AG20443 (cell line): Measurements from ENCODE around the gene POTEJ.
"Not testable (repeated sequence)": the region's sequence is repeated elsewhere in the genome, so short reads cannot be mapped to it uniquely, and the experiment has no call there.

Experiments used
- DNase-seq: peaks from one replicate; pipeline ENCODE4 v3.0.0; 2012; ENCODE audit warnings: low spot score, mixed read lengths

Gene POTEJ

GRCh38 chr2:130601648-130602302 lies 9.5 kb upstream of the POTEJ start:
- DNase-seq: not testable (repeated sequence)

- not testable (repeated sequence) for DNase-seq
Measured at GRCh38 chr2:130608276-130609001, 2.8 kb upstream of the POTEJ start.

GRCh38 chr2:130609002-130609920 lies 2.0 kb upstream of the POTEJ start:
- DNase-seq: not testable (repeated sequence)

GRCh38 chr2:130610486-130610885 lies 754 bp upstream of the POTEJ start:
- not testable (repeated sequence) for DNase-seq

GRCh38 chr2:130628784-130629475 lies 17.7 kb downstream of the POTEJ start:
- not testable (repeated sequence) for DNase-seq

- not testable (repeated sequence) for DNase-seq
Measured at GRCh38 chr2:130638973-130639372, 27.7 kb downstream of the POTEJ start.

GRCh38 chr2:130641688-130642087 lies 30.4 kb downstream of the POTEJ start:
- DNase-seq: not testable (repeated sequence)

- DNase-seq: not testable (repeated sequence)
Measured at GRCh38 chr2:130649285-130649684, 38.0 kb downstream of the POTEJ start.

- not testable (repeated sequence) for DNase-seq
Measured at GRCh38 chr2:130664506-130664905, 53.3 kb downstream of the POTEJ start.

- not testable (repeated sequence) for DNase-seq
Measured at GRCh38 chr2:130665596-130665995, 54.4 kb downstream of the POTEJ start.

GRCh38 chr2:130667516-130667915 lies 56.3 kb downstream of the POTEJ start:
- not testable (repeated sequence) for DNase-seq

GRCh38 chr2:130670026-130670745 lies 58.9 kb downstream of the POTEJ start:
- DNase-seq: not testable (repeated sequence)

- not testable (repeated sequence) for DNase-seq
Measured at GRCh38 chr2:130692041-130692770, 81.0 kb downstream of the POTEJ start.

GRCh38 chr2:130693474-130693873 lies 82.2 kb downstream of the POTEJ start:
- DNase-seq: peak; percentile 11

- DNase-seq: not testable (repeated sequence)
Measured at GRCh38 chr2:130703250-130703649, 92.0 kb downstream of the POTEJ start.
